NCI-H2196 (cell line): ENCODE data around the gene AKIP1.
A peak's percentile ranks its signal among the peaks of the same experiment; 100 is the strongest.

Experiments used
- DNase-seq: peaks from one replicate; lab custom pipeline; 2025; ENCODE audit not compliant: unreplicated experiment; lab: John Stamatoyannopoulos, UW

Gene AKIP1

GRCh38 chr11:8956860-8957259 is 45.9 kb downstream of the AKIP1 start:
- no peak for DNase-seq

- peak; percentile 72 for DNase-seq
These were observed 48.7 kb downstream of the AKIP1 start for GRCh38 chr11:8959546-8960166.

GRCh38 chr11:8961401-8961800 is 50.4 kb downstream of the AKIP1 start:
- DNase-seq: no peak

GRCh38 chr11:8962841-8963240 is 51.9 kb downstream of the AKIP1 start:
- no peak for DNase-seq

DNA sequence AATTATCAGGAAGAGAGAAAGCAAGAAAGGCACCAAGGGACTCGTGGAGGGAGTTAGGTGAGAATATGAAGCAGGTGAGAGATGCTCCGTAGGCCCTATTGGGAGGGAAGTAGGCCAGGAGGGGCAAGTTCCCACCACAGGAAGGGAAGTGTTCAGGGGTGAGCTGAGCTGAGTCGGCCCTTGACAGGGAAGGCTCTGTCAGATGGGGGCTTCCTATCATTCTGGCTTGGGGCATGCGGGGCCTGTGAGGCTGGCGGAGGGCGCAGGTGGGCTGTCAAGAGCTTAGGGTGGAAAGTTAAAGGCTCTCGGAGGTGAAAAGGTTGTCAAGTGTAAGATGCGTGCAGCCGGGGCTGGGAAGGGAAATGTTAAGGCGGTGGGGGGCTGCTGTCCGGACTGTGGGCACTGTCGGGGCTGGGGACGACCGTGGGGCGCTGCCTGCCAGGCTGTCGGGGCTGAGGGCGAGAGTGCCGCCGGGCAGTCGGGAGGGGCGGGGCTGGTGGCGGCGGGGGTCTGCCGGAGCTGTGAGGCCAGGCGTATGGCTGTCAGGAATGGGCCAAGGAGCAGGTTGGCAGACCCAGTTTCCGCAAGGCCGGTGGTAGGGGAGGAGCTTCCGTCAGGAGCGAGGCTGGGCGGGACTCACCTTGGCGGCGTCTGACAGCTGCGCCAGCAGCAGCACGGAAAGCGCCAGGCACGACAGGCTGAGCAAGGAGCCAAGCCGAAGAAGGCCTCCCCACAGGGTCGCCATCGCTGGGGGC is 52.8 kb downstream of the AKIP1 start:
- DNase-seq: peak; percentile 86

DNA sequence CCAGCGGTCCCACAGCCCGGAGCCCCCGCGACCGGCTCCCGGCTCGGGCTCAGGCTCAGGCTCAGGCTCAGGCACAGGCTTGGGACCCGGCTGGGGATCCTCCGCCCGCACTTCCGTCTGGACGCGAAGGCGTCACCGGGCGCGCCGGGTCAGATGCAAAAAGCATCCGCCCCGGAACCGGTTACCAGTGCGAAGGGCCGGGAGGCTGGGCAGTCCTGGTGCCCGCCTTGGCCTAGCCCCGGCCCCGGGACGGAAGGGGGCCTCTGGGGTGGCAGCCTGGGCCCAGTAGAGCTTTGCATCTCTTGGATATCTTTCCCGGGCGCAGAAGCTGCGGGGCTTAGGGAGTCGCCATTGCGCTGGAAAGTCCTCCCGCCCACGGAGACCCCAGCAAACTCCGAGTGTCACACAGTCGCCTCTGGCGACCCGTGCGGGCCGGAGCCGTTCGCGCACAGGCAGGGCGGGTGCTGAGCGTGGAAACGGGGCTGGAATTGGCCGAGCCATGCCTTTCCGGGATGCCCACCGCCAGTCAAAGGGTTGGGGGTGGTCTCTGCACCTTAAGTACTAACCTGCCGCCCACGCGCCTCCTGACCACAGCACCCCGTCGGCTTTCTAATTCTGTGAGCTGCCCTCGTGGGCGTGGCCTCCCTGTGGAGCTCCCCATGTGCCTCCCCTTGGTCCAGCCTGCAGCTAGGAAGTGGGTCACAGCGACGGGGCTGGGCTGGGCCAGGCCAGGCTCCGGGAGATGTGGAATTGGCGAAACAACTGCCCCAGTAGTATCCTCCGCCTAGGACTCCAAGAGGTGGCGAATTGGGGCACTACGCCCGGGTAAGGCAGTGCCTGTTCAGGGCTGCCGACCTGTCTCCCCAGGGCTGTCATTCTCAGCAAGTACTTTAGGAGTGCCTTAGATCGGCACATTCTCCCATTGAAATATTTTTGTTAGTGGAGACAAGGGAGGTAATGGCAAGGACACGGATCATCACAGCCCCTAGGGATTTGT is 53.6 kb downstream of the AKIP1 start, which contains the start of gene TMEM9B:
Gene TMEM9B (minus strand): TSS at position 119 of the 997 bp plus-strand sequence. CDS start 129 bp downstream, outside the sequence.
- DNase-seq: peak; percentile 90

DNA sequence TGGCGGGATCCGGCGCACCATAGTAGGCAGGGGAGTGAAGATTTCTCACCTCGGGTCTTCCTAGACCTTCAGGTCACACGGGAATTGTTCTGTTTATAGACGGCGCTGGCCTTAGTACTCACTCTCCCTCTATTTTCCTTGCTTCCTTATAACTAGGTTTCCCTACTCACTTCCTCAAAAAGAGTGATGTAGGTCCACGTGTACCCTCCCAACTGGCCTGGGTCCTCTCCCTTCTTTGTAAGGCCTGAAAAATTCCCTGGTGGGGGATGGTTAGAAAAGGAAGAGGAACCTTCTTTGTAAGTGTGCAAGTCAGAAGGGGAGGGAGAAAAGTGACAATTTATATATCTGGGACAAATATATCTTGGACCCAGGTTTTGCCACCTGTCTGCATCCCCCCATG is 56.2 kb downstream of the AKIP1 start:
- DNase-seq: no peak
